WTC11 (cell line): ENCODE results near the gene BBLN.

Experiments
- CREB1 ChIP-seq: sonication (generic); formaldehyde crosslinking; IDR thresholded peaks from 2 replicates; pipeline ENCODE4 v1.8.0; 2023; ENCODE audit warnings: mild to moderate bottlenecking, missing genetic modification reagents
- CTCF ChIP-seq: fragments of 200-600 bp; IDR thresholded peaks from 2 replicates; pipeline ENCODE4 v1.8.0; 2022; ENCODE audit warnings: antibody characterized with exemption
- ELF4 ChIP-seq: sonication (generic); formaldehyde crosslinking; IDR thresholded peaks from 2 replicates; pipeline ENCODE4 v1.8.1; 2022; ENCODE audit warnings: low read depth, mild to moderate bottlenecking, moderate library complexity, missing genetic modification reagents
- HMGA2 ChIP-seq: fragments of 250-450 bp; sonication (Bioruptor Pico); IDR thresholded peaks from 2 replicates; pipeline ENCODE4 v1.4.0; 2021; ENCODE audit warnings: mild to moderate bottlenecking, moderate library complexity
- SP1 ChIP-seq: sonication (generic); formaldehyde crosslinking; conservative IDR thresholded peaks from 2 replicates; pipeline ENCODE4 v1.8.1; 2022; ENCODE audit warnings: missing genetic modification reagents
- ZNF512 ChIP-seq: sonication (generic); formaldehyde crosslinking; IDR thresholded peaks from 2 replicates; pipeline ENCODE4 v1.8.1; 2022; ENCODE audit warnings: missing genetic modification reagents, borderline replicate concordance
- TF ChIP-seq, protein P1 (sequence below): sonication (generic); formaldehyde crosslinking; IDR thresholded peaks from 2 replicates; pipeline ENCODE4 v1.8.0; 2022; ENCODE audit warnings: mild to moderate bottlenecking, missing genetic modification reagents
- TF ChIP-seq, protein P2 (sequence below): sonication (generic); formaldehyde crosslinking; IDR thresholded peaks from 2 replicates; pipeline ENCODE4 v1.8.1; 2022; ENCODE audit warnings: low read depth, missing genetic modification reagents, borderline replicate concordance
- TF ChIP-seq, protein P3 (sequence below): sonication (generic); formaldehyde crosslinking; IDR thresholded peaks from 2 replicates; pipeline ENCODE4 v1.8.0; 2022; ENCODE audit warnings: mild to moderate bottlenecking, missing genetic modification reagents
- TF ChIP-seq, protein P4 (sequence below): sonication (generic); formaldehyde crosslinking; IDR thresholded peaks from 2 replicates; pipeline ENCODE4 v1.8.1; 2022; ENCODE audit warnings: mild to moderate bottlenecking, missing genetic modification reagents, moderate library complexity, borderline replicate concordance

- TF ChIP-seq CTCF: no peak
- TF ChIP-seq CREB1 (CRISPR knock-in tag): no peak
- no peak for TF ChIP-seq SP1
- TF ChIP-seq, protein P1, sequence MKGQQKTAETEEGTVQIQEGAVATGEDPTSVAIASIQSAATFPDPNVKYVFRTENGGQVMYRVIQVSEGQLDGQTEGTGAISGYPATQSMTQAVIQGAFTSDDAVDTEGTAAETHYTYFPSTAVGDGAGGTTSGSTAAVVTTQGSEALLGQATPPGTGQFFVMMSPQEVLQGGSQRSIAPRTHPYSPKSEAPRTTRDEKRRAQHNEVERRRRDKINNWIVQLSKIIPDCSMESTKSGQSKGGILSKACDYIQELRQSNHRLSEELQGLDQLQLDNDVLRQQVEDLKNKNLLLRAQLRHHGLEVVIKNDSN: no peak
- TF ChIP-seq, protein P2, sequence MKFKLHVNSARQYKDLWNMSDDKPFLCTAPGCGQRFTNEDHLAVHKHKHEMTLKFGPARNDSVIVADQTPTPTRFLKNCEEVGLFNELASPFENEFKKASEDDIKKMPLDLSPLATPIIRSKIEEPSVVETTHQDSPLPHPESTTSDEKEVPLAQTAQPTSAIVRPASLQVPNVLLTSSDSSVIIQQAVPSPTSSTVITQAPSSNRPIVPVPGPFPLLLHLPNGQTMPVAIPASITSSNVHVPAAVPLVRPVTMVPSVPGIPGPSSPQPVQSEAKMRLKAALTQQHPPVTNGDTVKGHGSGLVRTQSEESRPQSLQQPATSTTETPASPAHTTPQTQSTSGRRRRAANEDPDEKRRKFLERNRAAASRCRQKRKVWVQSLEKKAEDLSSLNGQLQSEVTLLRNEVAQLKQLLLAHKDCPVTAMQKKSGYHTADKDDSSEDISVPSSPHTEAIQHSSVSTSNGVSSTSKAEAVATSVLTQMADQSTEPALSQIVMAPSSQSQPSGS (CRISPR knock-in tag): no peak
- no peak for TF ChIP-seq ELF4
- TF ChIP-seq, protein P3, sequence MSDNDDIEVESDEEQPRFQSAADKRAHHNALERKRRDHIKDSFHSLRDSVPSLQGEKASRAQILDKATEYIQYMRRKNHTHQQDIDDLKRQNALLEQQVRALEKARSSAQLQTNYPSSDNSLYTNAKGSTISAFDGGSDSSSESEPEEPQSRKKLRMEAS (CRISPR knock-in tag): no peak
- TF ChIP-seq, protein P4, sequence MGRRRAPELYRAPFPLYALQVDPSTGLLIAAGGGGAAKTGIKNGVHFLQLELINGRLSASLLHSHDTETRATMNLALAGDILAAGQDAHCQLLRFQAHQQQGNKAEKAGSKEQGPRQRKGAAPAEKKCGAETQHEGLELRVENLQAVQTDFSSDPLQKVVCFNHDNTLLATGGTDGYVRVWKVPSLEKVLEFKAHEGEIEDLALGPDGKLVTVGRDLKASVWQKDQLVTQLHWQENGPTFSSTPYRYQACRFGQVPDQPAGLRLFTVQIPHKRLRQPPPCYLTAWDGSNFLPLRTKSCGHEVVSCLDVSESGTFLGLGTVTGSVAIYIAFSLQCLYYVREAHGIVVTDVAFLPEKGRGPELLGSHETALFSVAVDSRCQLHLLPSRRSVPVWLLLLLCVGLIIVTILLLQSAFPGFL: no peak
- no peak for TF ChIP-seq HMGA2 (CRISPR knock-in tag)
- TF ChIP-seq ZNF512 (CRISPR knock-in tag): no peak
These were observed 38.6 kb upstream of the BBLN start for GRCh38 chr9:128121466-128121810.
